SK-N-SH (cell line): ENCODE results near the gene TMEM89. TPM values are rescaled to one million over a fixed set of nuclear protein-coding genes. Genes with fewer than 3 reads are reported as not detected.

Source experiments
- CTCF ChIA-PET: fragments of 300-600, 350-600 bp; formaldehyde crosslinking; extraction: SDS; loops from one replicate; lab custom pipeline; 2021; lab: Yijun Ruan, JAX
- POLR2A ChIA-PET: fragments of 350-600 bp; sonication (Branson Sonifier 250); formaldehyde crosslinking; extraction: SDS; loops from one replicate; lab custom pipeline; 2020; ENCODE audit warnings: antibody characterized with exemption, inconsistent platforms; lab: Yijun Ruan, JAX
- DNase-seq: peaks from one replicate; pipeline ENCODE4 v3.0.0; 2012
- H2AFZ ChIP-seq: fragments of 200-600 bp; sonication (generic); 2 replicates; pipeline ENCODE4 v1.8.1; 2016; ENCODE audit warnings: antibody characterized with exemption, mild to moderate bottlenecking, low read depth
- H3F3A ChIP-seq: fragments of 200-600 bp; sonication (generic); replicated peaks from 2 replicates; pipeline ENCODE3; 2016; ENCODE audit warnings: antibody characterized with exemption, mild to moderate bottlenecking; ENCODE audit not compliant: insufficient read depth
- H3K27ac ChIP-seq, 2 experiments: fragments of 200-500 bp in 1 of 2; fragments of 200-600 bp in 1 of 2; sonication (Bioruptor generic) in 1 of 2; sonication (generic), shearing (Covaris generic) in 1 of 2; 2 replicates each; pipeline versions ENCODE4 v1.5.1 to v1.6.1; 2014 to 2016; ENCODE audit warnings: low read depth in 2 of 2, inconsistent platforms in 1 of 2, low read length in 1 of 2, mild to moderate bottlenecking in 1 of 2, mixed read lengths in 1 of 2
- H3K27me3 ChIP-seq: fragments of 200-600 bp; sonication (generic), shearing (Covaris generic); 2 replicates; pipeline ENCODE4 v1.6.1; 2016; ENCODE audit warnings: mixed run types; ENCODE audit not compliant: insufficient read depth
- H3K36me3 ChIP-seq, 2 experiments: fragments of 200-500 bp in 1 of 2; fragments of 200-600 bp in 1 of 2; sonication (Bioruptor generic) in 1 of 2; sonication (generic) in 1 of 2; replicated peaks in 1 of 2; 2 replicates each; pipeline versions ENCODE3 to v1.5.1; 2014 to 2016; ENCODE audit warnings: low read length in 1 of 2, mild to moderate bottlenecking in 1 of 2; ENCODE audit not compliant: insufficient read depth in 2 of 2, control insufficient read depth in 1 of 2
- H3K4me1 ChIP-seq, 2 experiments: fragments of 200-500 bp in 1 of 2; fragments of 200-600 bp in 1 of 2; sonication (Bioruptor generic) in 1 of 2; sonication (generic), shearing (Covaris generic) in 1 of 2; 2 replicates each; pipeline versions ENCODE4 v1.5.1 to v1.6.1; 2014 to 2016; ENCODE audit warnings: low read depth in 1 of 2, low read length in 1 of 2, mixed run types in 1 of 2; ENCODE audit not compliant: insufficient read depth in 2 of 2, control insufficient read depth in 1 of 2
- H3K4me2 ChIP-seq: fragments of 200-600 bp; sonication (generic), shearing (Covaris generic); 2 replicates; pipeline ENCODE4 v1.6.1; 2017; ENCODE audit warnings: mixed run types
- H3K4me3 ChIP-seq, 2 experiments: fragments of 200-500 bp in 1 of 2; fragments of 200-600 bp in 1 of 2; sonication (Bioruptor generic) in 1 of 2; sonication (generic), shearing (Covaris generic) in 1 of 2; 2 replicates each; pipeline versions ENCODE4 v1.5.1 to v1.8.1; 2014 to 2016; ENCODE audit warnings: low read depth in 2 of 2, inconsistent platforms in 1 of 2, low read length in 1 of 2, mild to moderate bottlenecking in 1 of 2, mixed read lengths in 1 of 2, moderate library complexity in 1 of 2
- H3K79me2 ChIP-seq: fragments of 200-600 bp; sonication (generic); 2 replicates; pipeline ENCODE4 v1.8.1; 2017; ENCODE audit warnings: mild to moderate bottlenecking; ENCODE audit not compliant: insufficient read depth
- H3K9ac ChIP-seq: fragments of 200-600 bp; sonication (generic); 2 replicates; pipeline ENCODE4 v1.6.1; 2017; ENCODE audit warnings: mixed run types
- H3K9me2 ChIP-seq: fragments of 200-600 bp; sonication (generic); 2 replicates; pipeline ENCODE4 v1.6.1; 2017; ENCODE audit warnings: mixed run types
- H3K9me3 ChIP-seq: fragments of 200-600 bp; sonication (generic); 2 replicates; pipeline ENCODE4 v1.6.1; 2017; ENCODE audit warnings: mixed run types, mild to moderate bottlenecking, moderate library complexity
- H4K20me1 ChIP-seq: fragments of 200-600 bp; sonication (generic); 2 replicates; pipeline ENCODE4 v1.6.1; 2017; ENCODE audit warnings: mild to moderate bottlenecking, mixed run types; ENCODE audit not compliant: insufficient read depth
- ELF1 ChIP-seq: IDR thresholded peaks from 2 replicates; pipeline ENCODE4 v1.4.0; 2012
- EZH2phosphoT487 ChIP-seq: fragments of 200-600 bp; sonication (generic); IDR thresholded peaks from 2 replicates; pipeline ENCODE4 v1.6.1; 2017; ENCODE audit warnings: low read depth, mixed run types, mild to moderate bottlenecking, antibody characterized with exemption, moderate library complexity, borderline replicate concordance
- GABPA ChIP-seq: IDR thresholded peaks from 2 replicates; pipeline ENCODE4 v1.4.0; 2012; ENCODE audit warnings: low read depth, mild to moderate bottlenecking
- IRF3 ChIP-seq: fragments of 150-350 bp; IDR thresholded peaks from 2 replicates; pipeline ENCODE4 v1.6.1; 2016; ENCODE audit warnings: mild to moderate bottlenecking, low read depth, low read length
- MAX ChIP-seq: IDR thresholded peaks from 2 replicates; pipeline ENCODE4 v1.4.0; 2012; ENCODE audit warnings: low read depth
- MEF2A ChIP-seq: IDR thresholded peaks from 2 replicates; pipeline ENCODE4 v1.4.0; 2012; ENCODE audit warnings: low read depth, borderline replicate concordance
- MXI1 ChIP-seq: IDR thresholded peaks from 2 replicates; pipeline ENCODE4 v1.6.1; 2012; ENCODE audit warnings: mild to moderate bottlenecking, low read depth, low read length, improper control_type of control experiment
- NFIC ChIP-seq: IDR thresholded peaks from 2 replicates; pipeline ENCODE4 v1.4.0; 2012; ENCODE audit warnings: borderline replicate concordance
- PBX3 ChIP-seq: IDR thresholded peaks from 2 replicates; pipeline ENCODE4; 2012
- POLR2AphosphoS5 ChIP-seq: IDR thresholded peaks from 2 replicates; pipeline ENCODE4 v1.6.1; 2012; ENCODE audit warnings: low read depth, low read length
- RCOR1 ChIP-seq: fragments of 150-350 bp; IDR thresholded peaks from 2 replicates; pipeline ENCODE4 v1.6.1; 2017; ENCODE audit warnings: antibody characterized with exemption, low read length
- SIN3A ChIP-seq: IDR thresholded peaks from 2 replicates; pipeline ENCODE4 v1.6.1; 2012; ENCODE audit warnings: low read depth, mild to moderate bottlenecking, low read length, moderate library complexity, borderline replicate concordance
- TAF1 ChIP-seq: IDR thresholded peaks from 2 replicates; pipeline ENCODE4 v1.6.1; 2012; ENCODE audit warnings: low read depth, mild to moderate bottlenecking, low read length, moderate library complexity, borderline replicate concordance
- YY1 ChIP-seq: IDR thresholded peaks from 2 replicates; pipeline ENCODE4 v1.4.0; 2012; ENCODE audit warnings: low read depth, mild to moderate bottlenecking
- ZBTB33 ChIP-seq: IDR thresholded peaks from 2 replicates; pipeline ENCODE4 v1.4.0; 2012; ENCODE audit warnings: low read depth, borderline replicate concordance
- WGBS: methylation state at CpG from one replicate; pipeline ENCODE4 v1.1.6; 2017; ENCODE audit warnings: low lambda C conversion rate; 5-methylcytosine and 5-hydroxymethylcytosine counted together
- polyA plus RNA-seq, 3 experiments: library from polyadenylated mRNA; depleted of rRNA; stranded (reverse); fragments of >200 nt; gene quantifications; 2 replicates each; pipeline ENCODE4 v1.2.3, GENCODE V29; 2012

The TMEM89 gene
- polyA plus RNA-seq, 1 of the 3 experiments (the other 2 are of a cell fraction), result not detected

- H4K20me1 ChIP-seq, result no peaks in the 10 kb centered on the region
- H3K36me3 ChIP-seq, result no peaks in the 10 kb centered on the region
- no peak overlapping the region for H3K9ac ChIP-seq
- TF ChIP-seq MEF2A (no peak), PBX3 (no peak), ZBTB33 (no peak), RCOR1 (no peak), POLR2AphosphoS5 (no peak), GABPA (no peak), TAF1 (no peak), IRF3 (no peak), EZH2phosphoT487 (no peak), MXI1 (no peak), SIN3A (no peak), MAX (no peak), ELF1 (no peak), YY1 (no peak)
- no peaks in the 10 kb centered on the region for H3K27me3 ChIP-seq
- no peak overlapping the region for H3K4me2 ChIP-seq
- no peak overlapping the region for H3K27ac ChIP-seq
- no peaks in the 10 kb centered on the region for H3K9me2 ChIP-seq
- H3K4me1 ChIP-seq, result no peaks in the 10 kb centered on the region
- POLR2A ChIA-PET, result no interaction called here
- no peak overlapping the region for H2AFZ ChIP-seq
- WGBS, result 87% methylated on average over 2 of the region's 4 CpGs
- no peaks in the 10 kb centered on the region for H3F3A ChIP-seq
- no peaks in the 10 kb centered on the region for H3K9me3 ChIP-seq
- no peak for DNase-seq
- CTCF ChIA-PET, result interaction anchor here (0.7 to 1.1 kb wide), 2 partner anchors 12 to 28 kb away, joined by 3 read pairs; no protein-coding TSS in a partner anchor
- H3K4me3 ChIP-seq, result no peak overlapping the region
- H3K79me2 ChIP-seq, result no peaks in the 10 kb centered on the region
Measured at GRCh38 chr3:48576647-48577046, 44.9 kb downstream of the TMEM89 start.

GRCh38 chr3:48575366-48575765, 46.2 kb downstream of the TMEM89 start:
- Histone ChIP-seq H2AFZ (no peak overlapping the region), H3F3A (no peaks in the 10 kb centered on the region), H3K4me2 (no peak overlapping the region), H3K36me3 (no peaks in the 10 kb centered on the region), H4K20me1 (no peaks in the 10 kb centered on the region), H3K27me3 (no peaks in the 10 kb centered on the region), H3K27ac (no peak overlapping the region), H3K9me3 (no peaks in the 10 kb centered on the region), H3K9ac (no peak overlapping the region), H3K4me3 (no peak overlapping the region), H3K79me2 (no peaks in the 10 kb centered on the region), H3K4me1 (no peaks in the 10 kb centered on the region), H3K9me2 (no peaks in the 10 kb centered on the region)
- ChIA-PET CTCF (no interaction called here), POLR2A (interaction anchor here (0.6 kb wide), 1 partner anchor 226 kb away, joined by 3 read pairs; no protein-coding TSS in a partner anchor)
- DNase-seq, result no peak
- TF ChIP-seq EZH2phosphoT487 (no peak), NFIC (no peak)
- WGBS, result 71% methylated on average over 2 of the region's 17 CpGs
